HepG2 (cell line): ENCODE results near the gene KRTAP5-11.
"Not testable (repeated sequence)": the region's sequence is repeated elsewhere in the genome, so short reads cannot be mapped to it uniquely, and the experiment has no call there.

Source experiments
- EP300 ChIP-seq, 3 experiments: sonication (generic) in 1 of 3; formaldehyde crosslinking in 1 of 3; IDR thresholded peaks; 2 replicates each; pipeline versions ENCODE4 v1.5.1 to v1.6.1; 2011 to 2020; ENCODE audit warnings: low read depth in 2 of 3, low read length in 2 of 3, borderline replicate concordance in 1 of 3, improper control_type of control experiment in 1 of 3, mild to moderate bottlenecking in 1 of 3, missing genetic modification reagents in 1 of 3, moderate library complexity in 1 of 3
- KDM1A ChIP-seq: IDR thresholded peaks from 2 replicates; pipeline ENCODE4 v1.6.1; 2016; ENCODE audit warnings: missing compliant biosample characterization
- MAZ ChIP-seq, 2 experiments: sonication (generic) in 1 of 2; formaldehyde crosslinking in 1 of 2; IDR thresholded peaks; 2 replicates each; pipeline versions ENCODE4 v1.5.0 to v1.6.1; 2012 to 2020; ENCODE audit warnings: low read depth in 2 of 2, mild to moderate bottlenecking in 2 of 2, borderline replicate concordance in 1 of 2, improper control_type of control experiment in 1 of 2, low read length in 1 of 2, missing genetic modification reagents in 1 of 2, moderate library complexity in 1 of 2
- NPAS2 ChIP-seq: sonication (generic); formaldehyde crosslinking; IDR thresholded peaks from 2 replicates; pipeline ENCODE4 v1.8.0; 2022; ENCODE audit warnings: mild to moderate bottlenecking, missing genetic modification reagents, borderline replicate concordance
- SRF ChIP-seq: IDR thresholded peaks from 2 replicates; pipeline ENCODE4 v1.6.1; 2011; ENCODE audit warnings: mild to moderate bottlenecking, low read depth, low read length, moderate library complexity
- ZMYM2 ChIP-seq: sonication (generic); formaldehyde crosslinking; IDR thresholded peaks from 2 replicates; pipeline ENCODE4 v1.8.0; 2022; ENCODE audit warnings: mild to moderate bottlenecking, missing genetic modification reagents
- ZNF143 ChIP-seq: sonication (generic); formaldehyde crosslinking; IDR thresholded peaks from 2 replicates; pipeline ENCODE4 v1.4.0; 2020; ENCODE audit warnings: missing genetic modification reagents
- TF ChIP-seq, protein P1 (sequence below): sonication (generic); formaldehyde crosslinking; IDR thresholded peaks from 2 replicates; pipeline ENCODE4 v1.5.0; 2020; ENCODE audit warnings: mild to moderate bottlenecking, missing genetic modification reagents, moderate library complexity
- TF ChIP-seq, protein P2 (sequence below): sonication (generic); formaldehyde crosslinking; IDR thresholded peaks from 2 replicates; pipeline ENCODE4 v1.4.0; 2020; ENCODE audit warnings: missing genetic modification reagents

DNA sequence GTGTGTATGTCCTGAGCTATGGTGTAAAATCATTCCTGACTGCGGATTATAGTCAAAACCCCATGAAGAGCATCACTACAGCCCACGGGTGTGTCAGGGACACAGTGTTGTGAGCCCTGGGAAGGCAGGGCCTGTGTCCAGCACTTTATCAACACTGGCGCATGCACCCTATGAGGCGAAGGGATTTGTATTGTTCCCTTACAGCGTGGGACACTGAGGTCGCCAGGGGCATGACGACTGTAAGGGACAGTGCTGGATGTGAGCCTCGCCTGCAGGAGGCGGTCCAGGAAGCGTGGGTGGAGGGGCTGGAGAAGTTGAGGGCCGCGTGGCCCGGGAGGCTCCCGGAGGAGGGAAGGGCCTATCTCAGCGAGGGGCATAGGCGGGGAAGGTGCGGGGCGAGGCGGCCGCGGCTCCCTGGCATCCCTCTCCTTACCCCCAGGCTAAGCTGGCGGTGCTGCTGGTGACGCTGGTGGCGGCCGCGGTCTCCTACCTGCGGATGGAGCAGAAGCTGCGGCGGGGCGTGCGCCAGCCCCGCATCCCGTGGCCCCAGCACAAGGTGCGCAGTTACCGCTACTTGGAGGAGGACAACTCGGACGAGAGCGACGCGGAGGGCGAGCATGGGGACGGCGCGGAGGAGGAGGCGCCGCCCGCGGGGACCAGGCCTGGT lies 24.3 kb upstream of the KRTAP5-11 start:
- not testable (repeated sequence) for TF ChIP-seq EP300 (IDR thresholded peaks at IDR 0.05; ENCODE audit: low read depth in 2 of 2, low read length in 2 of 2); EP300 (CRISPR knock-in tag; IDR thresholded peaks at IDR 0.05; ENCODE audit: borderline replicate concordance); KDM1A; ZMYM2; MAZ (IDR thresholded peaks at IDR 0.05; ENCODE audit: borderline replicate concordance, low read depth, low read length); MAZ (CRISPR knock-in tag; IDR thresholded peaks at IDR 0.05; ENCODE audit: low read depth); SRF; ZNF143 (CRISPR knock-in tag); NPAS2
- TF ChIP-seq, protein P1, sequence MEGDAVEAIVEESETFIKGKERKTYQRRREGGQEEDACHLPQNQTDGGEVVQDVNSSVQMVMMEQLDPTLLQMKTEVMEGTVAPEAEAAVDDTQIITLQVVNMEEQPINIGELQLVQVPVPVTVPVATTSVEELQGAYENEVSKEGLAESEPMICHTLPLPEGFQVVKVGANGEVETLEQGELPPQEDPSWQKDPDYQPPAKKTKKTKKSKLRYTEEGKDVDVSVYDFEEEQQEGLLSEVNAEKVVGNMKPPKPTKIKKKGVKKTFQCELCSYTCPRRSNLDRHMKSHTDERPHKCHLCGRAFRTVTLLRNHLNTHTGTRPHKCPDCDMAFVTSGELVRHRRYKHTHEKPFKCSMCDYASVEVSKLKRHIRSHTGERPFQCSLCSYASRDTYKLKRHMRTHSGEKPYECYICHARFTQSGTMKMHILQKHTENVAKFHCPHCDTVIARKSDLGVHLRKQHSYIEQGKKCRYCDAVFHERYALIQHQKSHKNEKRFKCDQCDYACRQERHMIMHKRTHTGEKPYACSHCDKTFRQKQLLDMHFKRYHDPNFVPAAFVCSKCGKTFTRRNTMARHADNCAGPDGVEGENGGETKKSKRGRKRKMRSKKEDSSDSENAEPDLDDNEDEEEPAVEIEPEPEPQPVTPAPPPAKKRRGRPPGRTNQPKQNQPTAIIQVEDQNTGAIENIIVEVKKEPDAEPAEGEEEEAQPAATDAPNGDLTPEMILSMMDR (CRISPR knock-in tag) = not testable (repeated sequence)
- TF ChIP-seq, protein P2, sequence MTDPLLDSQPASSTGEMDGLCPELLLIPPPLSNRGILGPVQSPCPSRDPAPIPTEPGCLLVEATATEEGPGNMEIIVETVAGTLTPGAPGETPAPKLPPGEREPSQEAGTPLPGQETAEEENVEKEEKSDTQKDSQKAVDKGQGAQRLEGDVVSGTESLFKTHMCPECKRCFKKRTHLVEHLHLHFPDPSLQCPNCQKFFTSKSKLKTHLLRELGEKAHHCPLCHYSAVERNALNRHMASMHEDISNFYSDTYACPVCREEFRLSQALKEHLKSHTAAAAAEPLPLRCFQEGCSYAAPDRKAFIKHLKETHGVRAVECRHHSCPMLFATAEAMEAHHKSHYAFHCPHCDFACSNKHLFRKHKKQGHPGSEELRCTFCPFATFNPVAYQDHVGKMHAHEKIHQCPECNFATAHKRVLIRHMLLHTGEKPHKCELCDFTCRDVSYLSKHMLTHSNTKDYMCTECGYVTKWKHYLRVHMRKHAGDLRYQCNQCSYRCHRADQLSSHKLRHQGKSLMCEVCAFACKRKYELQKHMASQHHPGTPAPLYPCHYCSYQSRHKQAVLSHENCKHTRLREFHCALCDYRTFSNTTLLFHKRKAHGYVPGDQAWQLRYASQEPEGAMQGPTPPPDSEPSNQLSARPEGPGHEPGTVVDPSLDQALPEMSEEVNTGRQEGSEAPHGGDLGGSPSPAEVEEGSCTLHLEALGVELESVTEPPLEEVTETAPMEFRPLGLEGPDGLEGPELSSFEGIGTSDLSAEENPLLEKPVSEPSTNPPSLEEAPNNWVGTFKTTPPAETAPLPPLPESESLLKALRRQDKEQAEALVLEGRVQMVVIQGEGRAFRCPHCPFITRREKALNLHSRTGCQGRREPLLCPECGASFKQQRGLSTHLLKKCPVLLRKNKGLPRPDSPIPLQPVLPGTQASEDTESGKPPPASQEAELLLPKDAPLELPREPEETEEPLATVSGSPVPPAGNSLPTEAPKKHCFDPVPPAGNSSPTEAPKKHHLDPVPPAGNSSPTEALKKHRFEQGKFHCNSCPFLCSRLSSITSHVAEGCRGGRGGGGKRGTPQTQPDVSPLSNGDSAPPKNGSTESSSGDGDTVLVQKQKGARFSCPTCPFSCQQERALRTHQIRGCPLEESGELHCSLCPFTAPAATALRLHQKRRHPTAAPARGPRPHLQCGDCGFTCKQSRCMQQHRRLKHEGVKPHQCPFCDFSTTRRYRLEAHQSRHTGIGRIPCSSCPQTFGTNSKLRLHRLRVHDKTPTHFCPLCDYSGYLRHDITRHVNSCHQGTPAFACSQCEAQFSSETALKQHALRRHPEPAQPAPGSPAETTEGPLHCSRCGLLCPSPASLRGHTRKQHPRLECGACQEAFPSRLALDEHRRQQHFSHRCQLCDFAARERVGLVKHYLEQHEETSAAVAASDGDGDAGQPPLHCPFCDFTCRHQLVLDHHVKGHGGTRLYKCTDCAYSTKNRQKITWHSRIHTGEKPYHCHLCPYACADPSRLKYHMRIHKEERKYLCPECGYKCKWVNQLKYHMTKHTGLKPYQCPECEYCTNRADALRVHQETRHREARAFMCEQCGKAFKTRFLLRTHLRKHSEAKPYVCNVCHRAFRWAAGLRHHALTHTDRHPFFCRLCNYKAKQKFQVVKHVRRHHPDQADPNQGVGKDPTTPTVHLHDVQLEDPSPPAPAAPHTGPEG = not testable (repeated sequence)
